PFSK-1 (cell line): Measurements from ENCODE around the gene SPATS2L.

Experiments
- FOXP2 ChIP-seq: optimal IDR thresholded peaks from 2 replicates; pipeline ENCODE3; 2011; ENCODE audit warnings: borderline replicate concordance, control low read depth, inconsistent platforms; ENCODE audit not compliant: insufficient read depth; ENCODE audit errors: extremely low read length, extremely low read depth
- POLR2AphosphoS5 ChIP-seq: IDR thresholded peaks from 2 replicates; pipeline ENCODE4 v1.6.1; 2012; ENCODE audit warnings: low read depth, mild to moderate bottlenecking, control low read depth, low read length, moderate library complexity
- SIN3A ChIP-seq: IDR thresholded peaks from 2 replicates; pipeline ENCODE4 v1.6.1; 2012; ENCODE audit warnings: mild to moderate bottlenecking, low read length, moderate library complexity, borderline replicate concordance; ENCODE audit not compliant: insufficient read depth
- TAF1 ChIP-seq: IDR thresholded peaks from 2 replicates; pipeline ENCODE4 v1.6.1; 2012; ENCODE audit warnings: low read length, control low read depth, borderline replicate concordance; ENCODE audit not compliant: insufficient read depth
- TF ChIP-seq, protein P1 (sequence below), 2 experiments: IDR thresholded peaks; 2 replicates each; pipeline versions ENCODE4 v1.6.1 to v1.8.0; 2011 to 2012; ENCODE audit warnings: low read depth in 2 of 2, low read length in 2 of 2, control low read depth in 1 of 2, inconsistent platforms in 1 of 2, mild to moderate bottlenecking in 1 of 2, moderate library complexity in 1 of 2; ENCODE audit not compliant: insufficient read depth in 1 of 2

SPATS2L gene

DNA sequence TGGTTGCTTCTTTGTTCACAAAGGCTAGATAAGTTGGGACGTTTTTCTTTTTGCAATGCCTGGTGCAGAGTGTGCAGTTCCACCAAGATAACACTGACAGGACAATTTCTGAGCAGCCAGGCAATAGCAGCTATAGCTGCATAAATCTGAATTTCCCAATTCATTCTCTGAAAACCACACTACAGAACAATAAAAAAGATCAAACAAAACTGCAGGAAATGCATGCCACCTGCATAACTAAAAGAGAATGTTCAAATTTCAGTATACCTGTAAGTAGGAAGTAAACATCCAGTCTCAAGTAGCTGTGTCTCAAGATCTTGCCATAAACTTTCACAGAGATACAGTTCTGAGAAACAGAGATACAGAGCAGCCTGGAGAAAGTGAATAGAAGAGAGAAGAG is 208.7 kb downstream of the SPATS2L start:
- no peak for TF ChIP-seq POLR2AphosphoS5
- TF ChIP-seq, protein P1, sequence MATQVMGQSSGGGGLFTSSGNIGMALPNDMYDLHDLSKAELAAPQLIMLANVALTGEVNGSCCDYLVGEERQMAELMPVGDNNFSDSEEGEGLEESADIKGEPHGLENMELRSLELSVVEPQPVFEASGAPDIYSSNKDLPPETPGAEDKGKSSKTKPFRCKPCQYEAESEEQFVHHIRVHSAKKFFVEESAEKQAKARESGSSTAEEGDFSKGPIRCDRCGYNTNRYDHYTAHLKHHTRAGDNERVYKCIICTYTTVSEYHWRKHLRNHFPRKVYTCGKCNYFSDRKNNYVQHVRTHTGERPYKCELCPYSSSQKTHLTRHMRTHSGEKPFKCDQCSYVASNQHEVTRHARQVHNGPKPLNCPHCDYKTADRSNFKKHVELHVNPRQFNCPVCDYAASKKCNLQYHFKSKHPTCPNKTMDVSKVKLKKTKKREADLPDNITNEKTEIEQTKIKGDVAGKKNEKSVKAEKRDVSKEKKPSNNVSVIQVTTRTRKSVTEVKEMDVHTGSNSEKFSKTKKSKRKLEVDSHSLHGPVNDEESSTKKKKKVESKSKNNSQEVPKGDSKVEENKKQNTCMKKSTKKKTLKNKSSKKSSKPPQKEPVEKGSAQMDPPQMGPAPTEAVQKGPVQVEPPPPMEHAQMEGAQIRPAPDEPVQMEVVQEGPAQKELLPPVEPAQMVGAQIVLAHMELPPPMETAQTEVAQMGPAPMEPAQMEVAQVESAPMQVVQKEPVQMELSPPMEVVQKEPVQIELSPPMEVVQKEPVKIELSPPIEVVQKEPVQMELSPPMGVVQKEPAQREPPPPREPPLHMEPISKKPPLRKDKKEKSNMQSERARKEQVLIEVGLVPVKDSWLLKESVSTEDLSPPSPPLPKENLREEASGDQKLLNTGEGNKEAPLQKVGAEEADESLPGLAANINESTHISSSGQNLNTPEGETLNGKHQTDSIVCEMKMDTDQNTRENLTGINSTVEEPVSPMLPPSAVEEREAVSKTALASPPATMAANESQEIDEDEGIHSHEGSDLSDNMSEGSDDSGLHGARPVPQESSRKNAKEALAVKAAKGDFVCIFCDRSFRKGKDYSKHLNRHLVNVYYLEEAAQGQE (IDR thresholded peaks at IDR 0.05; ENCODE audit: insufficient read depth in 1 of 2, low read depth in 2 of 2, low read length in 2 of 2) = no peak
- no peak for TF ChIP-seq TAF1
- no peak for TF ChIP-seq SIN3A
- no peak for TF ChIP-seq FOXP2

DNA sequence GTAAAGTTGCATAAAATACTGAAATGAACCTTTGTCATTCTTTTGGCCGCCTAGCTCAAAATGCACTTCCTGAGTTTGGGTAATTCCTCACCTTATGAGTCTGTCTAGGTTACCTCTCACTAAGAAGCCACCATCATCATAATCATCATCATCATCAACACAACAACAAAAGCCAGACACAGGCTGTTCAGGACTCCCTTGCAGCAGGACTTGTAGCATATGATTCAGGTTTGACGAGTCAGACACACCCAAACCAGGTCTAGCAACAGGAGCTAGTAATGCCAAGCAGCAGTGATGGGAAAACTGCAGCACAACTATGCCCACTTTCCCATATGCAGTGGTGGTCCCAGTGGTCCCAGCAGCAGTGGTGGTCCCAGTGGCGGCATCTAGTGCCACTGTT is 216.7 kb downstream of the SPATS2L start:
- TF ChIP-seq SIN3A = no peak
- TF ChIP-seq TAF1 = no peak

DNA sequence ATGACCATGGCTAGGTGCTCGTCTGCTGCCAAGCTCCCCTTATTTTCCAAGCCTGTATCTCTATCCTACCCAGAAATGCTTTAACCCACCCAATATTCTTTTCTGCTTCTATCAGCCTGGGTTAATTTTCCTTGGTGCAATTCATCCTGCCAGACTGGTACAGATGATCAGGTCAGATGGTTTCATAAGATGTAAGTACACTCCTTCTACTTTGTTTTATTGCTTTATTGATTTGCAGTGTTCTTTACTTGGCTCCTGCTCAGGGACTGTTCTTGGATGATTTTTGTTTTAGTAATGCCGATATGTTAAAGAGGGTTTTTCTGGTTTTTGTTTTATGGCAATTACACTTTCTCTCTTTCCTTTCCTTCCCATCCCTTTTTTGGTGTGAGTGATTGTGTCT is 217.1 kb downstream of the SPATS2L start:
- TF ChIP-seq FOXP2 (no peak), SIN3A (no peak), POLR2AphosphoS5 (no peak)
- TF ChIP-seq, protein P1 (IDR thresholded peaks at IDR 0.05; ENCODE audit: insufficient read depth in 1 of 2, low read depth in 2 of 2, low read length in 2 of 2) = no peak

DNA sequence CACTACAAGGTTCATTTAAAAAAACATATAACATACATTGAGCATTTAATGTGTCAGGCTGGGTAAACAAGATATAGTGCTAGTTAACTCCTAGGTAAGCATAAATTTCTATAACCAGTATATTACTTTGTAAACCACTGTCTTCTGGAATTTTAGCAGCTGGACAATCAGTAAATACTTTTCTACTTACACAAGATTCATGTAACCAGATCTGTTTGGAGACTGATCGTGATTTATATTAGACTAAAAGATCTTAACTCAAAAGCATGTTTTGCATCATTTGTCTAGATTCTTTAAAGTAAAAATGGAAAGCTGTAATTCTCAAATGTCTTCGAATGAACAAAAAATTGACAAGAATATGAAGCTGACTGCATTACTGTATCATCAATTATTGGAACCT is 218.6 kb downstream of the SPATS2L start:
- no peak for TF ChIP-seq SIN3A
- no peak for TF ChIP-seq TAF1
- TF ChIP-seq, protein P1 (IDR thresholded peaks at IDR 0.05; ENCODE audit: insufficient read depth in 1 of 2, low read depth in 2 of 2, low read length in 2 of 2) = no peak
- TF ChIP-seq FOXP2 = no peak
- no peak for TF ChIP-seq POLR2AphosphoS5

DNA sequence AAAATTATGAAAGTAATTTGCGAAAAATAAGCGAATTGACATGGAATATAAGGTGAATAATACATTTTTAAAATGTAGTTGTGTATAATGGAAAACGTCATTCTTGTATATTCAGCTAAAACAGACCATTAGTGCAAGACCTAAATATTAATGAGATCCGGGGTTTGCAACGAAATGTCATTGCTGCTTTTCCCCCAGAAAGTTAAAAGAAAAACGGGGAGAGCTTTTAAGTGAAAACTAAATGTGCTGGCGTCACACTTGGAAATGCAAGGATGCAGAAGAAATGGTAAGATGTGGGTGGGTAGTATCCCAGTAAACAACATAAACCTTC is 219.0 kb downstream of the SPATS2L start:
- TF ChIP-seq SIN3A (no peak), TAF1 (no peak), POLR2AphosphoS5 (no peak), FOXP2 (no peak)

DNA sequence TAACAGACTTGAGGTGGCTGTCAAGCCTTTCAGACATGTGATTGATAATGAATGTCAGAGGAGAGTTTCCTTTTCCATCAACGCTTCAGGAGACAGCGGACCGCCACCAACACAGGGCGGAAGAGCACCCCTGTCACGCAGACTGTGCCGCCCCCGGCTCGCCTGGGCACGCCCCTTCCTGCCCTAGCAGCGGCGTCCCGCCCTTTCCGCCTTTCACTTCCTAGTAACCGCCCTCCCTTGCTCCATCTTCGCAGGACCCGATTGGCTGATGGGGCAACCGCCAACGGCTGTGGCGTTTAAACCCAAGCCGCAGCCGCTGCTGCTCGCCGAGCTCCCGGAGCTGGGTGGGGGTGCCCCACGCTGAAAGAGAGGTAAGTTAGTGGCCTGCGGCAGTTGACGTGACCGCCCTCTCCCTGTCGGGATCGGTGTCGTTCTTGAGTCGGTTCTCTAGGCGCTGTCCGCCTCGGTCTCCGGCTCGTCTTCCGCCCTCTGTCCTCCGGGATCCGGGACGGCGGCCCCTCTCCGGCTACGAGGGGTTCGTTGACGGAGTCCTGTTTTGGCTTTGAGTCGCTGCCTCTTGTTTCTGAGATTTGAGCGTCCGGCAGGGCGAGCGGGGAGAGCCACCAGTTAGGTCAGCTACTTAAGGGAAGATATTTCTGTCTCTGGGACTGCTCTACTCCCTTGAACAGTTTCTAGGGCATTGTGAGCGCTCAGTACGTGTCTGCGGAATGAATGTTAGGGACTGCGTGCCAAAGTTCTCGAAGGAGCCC is 219.6 kb downstream of the SPATS2L start, which contains the start of gene SGO2:
TSS of gene SGO2 (plus strand) at position 326 of the 770 bp plus-strand sequence. CDS start 6,769 bp downstream, outside the sequence.
- TF ChIP-seq, protein P1 (IDR thresholded peaks at IDR 0.05; ENCODE audit: insufficient read depth in 1 of 2, low read depth in 2 of 2, low read length in 2 of 2) = no peak; a peak in 1 of 4 replicates
- peak; percentile 80 for TF ChIP-seq POLR2AphosphoS5
- 0 out of 2 replicates have a peak, but pooled peaks have one; percentile 42 for TF ChIP-seq SIN3A
